ENCODE measurements around the gene NRL.

NRL gene

DNA sequence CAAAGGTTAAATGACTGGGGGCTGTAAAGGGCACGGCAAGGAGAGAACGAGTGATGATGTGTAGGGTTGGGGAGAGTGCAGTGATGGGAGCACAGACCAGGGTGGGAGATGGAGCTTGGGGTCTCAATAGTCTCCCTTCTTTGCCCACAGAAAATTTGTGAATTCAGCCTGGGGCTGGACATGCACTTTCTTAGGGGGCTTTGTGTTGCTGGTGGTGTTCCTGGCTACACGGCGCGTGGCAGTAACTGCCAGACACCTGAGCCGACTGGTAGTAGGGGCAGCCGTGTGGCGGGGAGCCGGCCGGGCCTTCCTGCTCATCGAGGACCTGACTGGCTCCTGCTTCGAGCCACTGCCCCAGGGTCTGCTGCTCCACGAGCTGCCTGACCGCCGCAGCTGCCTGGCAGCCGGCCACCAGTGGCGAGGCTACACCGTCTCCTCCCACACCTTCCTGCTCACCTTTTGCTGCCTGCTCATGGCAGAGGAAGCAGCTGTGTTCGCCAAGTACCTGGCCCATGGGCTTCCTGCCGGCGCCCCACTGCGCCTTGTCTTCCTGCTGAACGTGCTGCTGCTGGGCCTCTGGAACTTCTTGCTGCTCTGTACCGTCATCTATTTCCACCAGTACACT, 17.4 kb upstream of the NRL start:
- TF ChIP-seq, protein P1, sequence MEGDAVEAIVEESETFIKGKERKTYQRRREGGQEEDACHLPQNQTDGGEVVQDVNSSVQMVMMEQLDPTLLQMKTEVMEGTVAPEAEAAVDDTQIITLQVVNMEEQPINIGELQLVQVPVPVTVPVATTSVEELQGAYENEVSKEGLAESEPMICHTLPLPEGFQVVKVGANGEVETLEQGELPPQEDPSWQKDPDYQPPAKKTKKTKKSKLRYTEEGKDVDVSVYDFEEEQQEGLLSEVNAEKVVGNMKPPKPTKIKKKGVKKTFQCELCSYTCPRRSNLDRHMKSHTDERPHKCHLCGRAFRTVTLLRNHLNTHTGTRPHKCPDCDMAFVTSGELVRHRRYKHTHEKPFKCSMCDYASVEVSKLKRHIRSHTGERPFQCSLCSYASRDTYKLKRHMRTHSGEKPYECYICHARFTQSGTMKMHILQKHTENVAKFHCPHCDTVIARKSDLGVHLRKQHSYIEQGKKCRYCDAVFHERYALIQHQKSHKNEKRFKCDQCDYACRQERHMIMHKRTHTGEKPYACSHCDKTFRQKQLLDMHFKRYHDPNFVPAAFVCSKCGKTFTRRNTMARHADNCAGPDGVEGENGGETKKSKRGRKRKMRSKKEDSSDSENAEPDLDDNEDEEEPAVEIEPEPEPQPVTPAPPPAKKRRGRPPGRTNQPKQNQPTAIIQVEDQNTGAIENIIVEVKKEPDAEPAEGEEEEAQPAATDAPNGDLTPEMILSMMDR (conservative IDR thresholded peaks at IDR 0.05; ENCODE audit: control insufficient read depth, insufficient read depth, low read depth, low read length) = no peak
- DNase-seq (ENCODE audit: low read depth) = no peak
- H3K4me3 ChIP-seq (ENCODE audit: control insufficient read depth, low read depth, low read length) = no peak overlapping the region

DNA sequence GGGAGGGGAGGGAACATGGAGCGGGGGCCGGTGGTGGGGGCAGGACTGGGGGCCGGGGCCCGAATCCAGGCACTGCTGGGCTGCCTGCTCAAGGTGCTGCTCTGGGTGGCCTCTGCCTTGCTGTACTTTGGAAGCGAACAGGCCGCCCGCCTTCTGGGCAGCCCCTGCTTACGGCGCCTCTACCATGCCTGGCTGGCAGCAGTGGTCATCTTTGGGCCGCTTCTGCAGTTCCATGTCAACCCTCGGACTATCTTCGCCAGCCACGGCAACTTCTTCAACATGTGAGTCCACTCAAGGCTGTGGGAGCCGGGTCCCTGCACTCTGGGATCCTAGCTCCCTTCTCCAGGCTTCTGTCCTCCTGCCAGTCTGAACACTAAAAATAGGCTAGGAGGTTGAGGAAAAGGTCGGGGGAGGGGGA, 16.8 kb upstream of the NRL start:
- no peak overlapping the region for H3K4me3 ChIP-seq (ENCODE audit: control insufficient read depth, low read depth, low read length)
- TF ChIP-seq, protein P1 (conservative IDR thresholded peaks at IDR 0.05; ENCODE audit: control insufficient read depth, insufficient read depth, low read depth, low read length) = no peak

DNA sequence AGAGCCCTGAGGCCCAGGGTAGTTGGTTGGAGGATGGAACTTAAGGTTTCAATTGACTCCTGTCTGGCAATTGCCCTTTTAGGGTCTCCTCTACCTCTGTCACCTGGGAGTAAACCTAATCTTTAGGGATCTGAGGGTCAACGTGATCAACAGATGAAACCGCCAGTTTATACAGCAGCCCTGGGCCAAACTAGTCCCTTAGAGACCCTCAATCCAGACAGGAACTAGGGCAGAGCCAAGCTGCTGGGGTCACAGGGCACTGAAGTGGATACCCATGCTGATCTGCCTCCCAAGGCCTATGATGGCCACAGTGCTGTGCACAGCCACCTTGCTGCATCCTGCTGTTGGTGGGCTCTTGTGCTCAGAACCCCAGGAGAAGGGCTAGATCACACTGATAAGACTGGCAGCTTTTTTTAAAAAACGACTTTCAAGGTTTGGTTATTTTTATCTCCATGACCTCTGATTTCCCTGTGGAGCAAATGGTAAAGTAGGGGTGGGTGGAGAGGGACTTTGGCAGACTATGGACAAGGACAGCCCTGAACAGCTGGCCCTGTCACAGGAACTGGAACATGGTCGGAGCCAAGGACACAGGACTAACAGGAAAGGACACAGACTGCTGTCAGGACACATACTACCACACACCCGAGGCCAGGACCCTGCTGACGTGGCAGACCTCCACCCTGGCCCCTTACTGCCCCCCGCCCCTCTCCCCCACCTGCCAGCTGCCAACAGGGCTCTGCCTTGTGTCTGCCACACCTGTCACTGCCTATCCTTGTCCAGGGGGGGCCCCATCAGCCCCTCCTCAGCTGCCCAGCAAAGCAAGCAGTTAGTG, 16.2 kb upstream of the NRL start:
- no peak for DNase-seq (ENCODE audit: low read depth)
- no peak overlapping the region for H3K4me3 ChIP-seq (ENCODE audit: control insufficient read depth, low read depth, low read length)
- TF ChIP-seq, protein P1 (conservative IDR thresholded peaks at IDR 0.05; ENCODE audit: control insufficient read depth, insufficient read depth, low read depth, low read length) = no peak

More for the DNA sequence above, 16.8 kb upstream of the NRL start:
- no peak for DNase-seq (ENCODE audit: low read depth)

DNA sequence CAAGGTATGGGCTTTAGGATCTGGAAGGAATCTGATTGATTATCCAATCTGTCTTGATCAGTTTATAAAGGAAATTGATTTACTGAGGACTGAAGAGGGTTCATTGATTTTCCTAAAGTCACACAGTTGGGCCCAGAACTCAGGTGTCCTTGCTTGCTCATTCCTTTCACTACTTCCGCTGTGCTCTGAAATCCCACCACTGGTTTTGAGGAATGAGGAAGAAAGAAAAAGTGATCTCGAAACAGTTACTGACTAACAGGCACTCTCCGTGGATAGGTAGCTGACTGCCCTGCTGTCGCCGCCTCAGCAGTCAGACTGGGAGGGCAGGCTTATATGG, 15.6 kb upstream of the NRL start, which contains the start of gene FITM1:
FITM1 (plus strand) TSS at position 280 of the 337 bp plus-strand sequence. CDS start 905 bp downstream, outside the sequence.
- TF ChIP-seq, protein P1 (conservative IDR thresholded peaks at IDR 0.05; ENCODE audit: control insufficient read depth, insufficient read depth, low read depth, low read length) = no peak
- DNase-seq (ENCODE audit: low read depth) = no peak
- no peak within 1 kb of the TSS for H3K4me3 ChIP-seq (ENCODE audit: control insufficient read depth, low read depth, low read length)

DNA sequence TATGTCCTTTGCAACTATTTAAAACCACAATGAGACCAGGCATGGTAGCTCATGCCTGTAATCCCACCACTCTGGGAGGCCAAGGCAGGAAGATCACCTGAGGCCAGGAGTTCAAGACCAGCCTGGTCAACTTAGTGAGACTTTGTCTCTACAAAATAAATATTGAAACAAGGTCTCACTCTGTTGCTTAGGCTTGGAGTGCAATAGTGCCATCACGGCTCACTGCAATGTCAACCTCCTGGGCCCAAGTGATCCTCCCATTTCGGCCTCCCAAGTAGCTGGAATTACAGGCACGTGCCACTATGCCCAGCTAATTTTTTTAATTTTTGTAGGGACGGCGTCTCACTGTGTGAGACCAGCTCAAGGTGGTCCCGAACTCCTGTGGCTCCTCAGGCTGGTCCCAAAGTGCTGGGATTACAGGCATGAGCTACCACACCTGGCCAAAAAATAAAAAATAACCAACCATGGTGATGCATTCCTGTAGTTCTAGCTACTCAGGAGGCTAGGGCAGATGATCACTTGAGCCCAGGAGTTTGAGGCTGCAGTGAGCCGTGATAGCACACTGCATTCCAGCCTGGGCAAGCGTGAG, 14.8 kb upstream of the NRL start:
- no peak for DNase-seq (ENCODE audit: low read depth)
- TF ChIP-seq, protein P1 (conservative IDR thresholded peaks at IDR 0.05; ENCODE audit: control insufficient read depth, insufficient read depth, low read depth, low read length) = no peak
- no peak overlapping the region for H3K4me3 ChIP-seq (ENCODE audit: control insufficient read depth, low read depth, low read length)

DNA sequence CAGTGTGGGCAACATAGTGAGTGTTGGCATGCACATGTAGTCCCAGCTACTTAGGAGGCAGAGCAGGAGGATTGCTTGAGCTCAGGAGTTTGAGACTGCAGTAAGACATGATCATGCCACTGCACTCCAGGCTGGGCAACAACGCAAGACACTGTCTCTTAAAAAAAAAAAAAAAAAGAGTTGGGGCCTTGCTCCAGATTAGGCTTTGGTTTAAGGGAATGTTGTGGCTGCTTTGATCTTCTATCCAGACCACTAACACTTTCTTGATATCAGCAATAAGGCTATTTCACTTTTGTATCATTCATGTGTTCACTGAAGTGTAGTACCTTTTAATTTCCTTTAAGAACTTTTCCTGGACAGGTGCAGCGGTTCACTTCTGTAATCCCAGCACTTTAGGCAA, 12.9 kb upstream of the NRL start:
- no peak overlapping the region for H3K4me3 ChIP-seq (ENCODE audit: control insufficient read depth, low read depth, low read length)
- TF ChIP-seq, protein P1 (conservative IDR thresholded peaks at IDR 0.05; ENCODE audit: control insufficient read depth, insufficient read depth, low read depth, low read length) = no peak
- DNase-seq (ENCODE audit: low read depth) = no peak

All from fibroblast of mammary gland (primary cell).